ENCODE data around the gene RNF10. TPM values are rescaled to one million over a fixed set of nuclear protein-coding genes. Genes with fewer than 3 reads are reported as not detected.
"Not testable (repeated sequence)": the region's sequence is repeated elsewhere in the genome, so short reads cannot be mapped to it uniquely, and the experiment has no call there.

The RNF10 gene
- total RNA-seq, 1 donor from 2014 or later: 160 TPM

GRCh38 chr12:120596901-120597300, 62.7 kb downstream of the RNF10 start:
- H3K27ac Mint-ChIP-seq: no peak overlapping the region
- no peaks in the 10 kb centered on the region for H3K4me1 Mint-ChIP-seq
- no peaks in the 10 kb centered on the region for H3K9me3 Mint-ChIP-seq
- no peak for DNase-seq (ENCODE audit: low spot score in 2 of 2, unreplicated experiment in 2 of 2)
- no peaks in the 10 kb centered on the region for H3K36me3 Mint-ChIP-seq
- H3K4me3 Mint-ChIP-seq: no peak overlapping the region
- TF ChIP-seq CTCF (IDR thresholded peaks at IDR 0.05; ENCODE audit: unreplicated experiment): no peak
- peaks cover 12% of the 10 kb centered on the region for H3K27me3 Mint-ChIP-seq (ENCODE audit: low read depth)

GRCh38 chr12:120597861-120598260, 63.7 kb downstream of the RNF10 start:
- no peak for DNase-seq (ENCODE audit: low spot score in 2 of 2, unreplicated experiment in 2 of 2)

GRCh38 chr12:120598674-120599463, 64.7 kb downstream of the RNF10 start:
- DNase-seq (ENCODE audit: low spot score in 2 of 2, unreplicated experiment in 2 of 2): no peak
- Mint-ChIP-seq H3K27ac (no peak overlapping the region), H3K9me3 (no peaks in the 10 kb centered on the region), H3K4me3 (no peak overlapping the region), H3K36me3 (no peaks in the 10 kb centered on the region), H3K27me3 (ENCODE audit: low read depth) (peaks cover 12% of the 10 kb centered on the region), H3K4me1 (no peaks in the 10 kb centered on the region)
- no peak for TF ChIP-seq CTCF (IDR thresholded peaks at IDR 0.05; ENCODE audit: unreplicated experiment)

More at GRCh38 chr12:120597861-120598260, 63.7 kb downstream of the RNF10 start:
- no peaks in the 10 kb centered on the region for H3K4me1 Mint-ChIP-seq
- no peaks in the 10 kb centered on the region for H3K9me3 Mint-ChIP-seq
- no peak overlapping the region for H3K4me3 Mint-ChIP-seq
- no peaks in the 10 kb centered on the region for H3K36me3 Mint-ChIP-seq
- H3K27ac Mint-ChIP-seq: no peak overlapping the region
- H3K27me3 Mint-ChIP-seq (ENCODE audit: low read depth): peaks cover 12% of the 10 kb centered on the region
- TF ChIP-seq CTCF (IDR thresholded peaks at IDR 0.05; ENCODE audit: unreplicated experiment): no peak

GRCh38 chr12:120599672-120600552, 65.8 kb downstream of the RNF10 start:
- no peak for DNase-seq (ENCODE audit: low spot score in 2 of 2, unreplicated experiment in 2 of 2)
- no peak overlapping the region for H3K27ac Mint-ChIP-seq

GRCh38 chr12:120602416-120602815, 68.3 kb downstream of the RNF10 start:
- H3K27me3 Mint-ChIP-seq (ENCODE audit: low read depth): peaks cover 25% of the 10 kb centered on the region
- H3K9me3 Mint-ChIP-seq; H3K4me3 Mint-ChIP-seq; H3K36me3 Mint-ChIP-seq; H3K4me1 Mint-ChIP-seq; DNase-seq (ENCODE audit: low spot score in 2 of 2, unreplicated experiment in 2 of 2); H3K27ac Mint-ChIP-seq: not testable (repeated sequence)

More at GRCh38 chr12:120599672-120600552, 65.8 kb downstream of the RNF10 start:
- H3K4me3 Mint-ChIP-seq: no peak overlapping the region
- H3K9me3 Mint-ChIP-seq: no peaks in the 10 kb centered on the region
- H3K27me3 Mint-ChIP-seq (ENCODE audit: low read depth): peaks cover 12% of the 10 kb centered on the region
- no peaks in the 10 kb centered on the region for H3K4me1 Mint-ChIP-seq
- no peak for TF ChIP-seq CTCF (IDR thresholded peaks at IDR 0.05; ENCODE audit: unreplicated experiment)
- no peaks in the 10 kb centered on the region for H3K36me3 Mint-ChIP-seq

GRCh38 chr12:120610560-120610959, 76.4 kb downstream of the RNF10 start:
- no peak for TF ChIP-seq CTCF (IDR thresholded peaks at IDR 0.05; ENCODE audit: unreplicated experiment)
- DNase-seq (ENCODE audit: low spot score in 2 of 2, unreplicated experiment in 2 of 2): no peak
- Mint-ChIP-seq H3K27me3 (ENCODE audit: low read depth) (peaks cover 74% of the 10 kb centered on the region), H3K36me3 (no peaks in the 10 kb centered on the region), H3K27ac (no peak overlapping the region), H3K4me1 (no peaks in the 10 kb centered on the region), H3K9me3 (peaks cover 3% of the 10 kb centered on the region), H3K4me3 (no peak overlapping the region)

GRCh38 chr12:120611534-120611933, 77.4 kb downstream of the RNF10 start:
- H3K27me3 Mint-ChIP-seq (ENCODE audit: low read depth): peaks cover 69% of the 10 kb centered on the region
- not testable (repeated sequence) for H3K27ac Mint-ChIP-seq; H3K9me3 Mint-ChIP-seq; H3K4me3 Mint-ChIP-seq; H3K4me1 Mint-ChIP-seq; H3K36me3 Mint-ChIP-seq; DNase-seq (ENCODE audit: low spot score in 2 of 2, unreplicated experiment in 2 of 2)
